Stimulated activated CD4-positive, alpha-beta T cell treated with anti-CD3 and anti-CD28 coated beads, Interleukin-4, amount 100 ng/mL, for 4 hours (primary cell): ENCODE results near the gene DCN.

ENCODE experiments used
- DNase-seq, 2 experiments: peaks; one replicate each; pipeline ENCODE4 v3.0.0-alpha.2; 2020

DCN gene

GRCh38 chr12:91185421-91185820 lies 2.8 kb upstream of the DCN start:
- no peak for DNase-seq

DNA sequence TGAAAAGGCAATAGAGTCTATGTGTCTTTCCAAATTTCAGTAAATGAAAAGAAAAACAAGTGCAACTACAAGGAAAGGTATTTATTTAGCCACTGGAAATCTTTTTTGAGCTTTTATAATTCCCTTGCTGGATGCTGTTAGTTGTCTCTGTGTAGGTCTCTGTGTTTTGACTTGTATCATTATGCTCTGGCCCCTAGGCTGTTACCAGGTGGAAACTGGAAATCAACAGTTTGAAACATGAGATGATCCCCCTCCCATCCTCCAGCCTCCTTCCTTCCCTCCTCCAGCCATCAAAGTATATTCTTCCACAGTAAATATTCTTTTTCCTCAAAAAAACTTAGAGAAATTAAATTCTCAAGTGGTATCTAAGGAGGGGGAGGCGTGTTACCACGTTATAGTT lies 934 bp upstream of the DCN start:
- DNase-seq = no peak

GRCh38 chr12:91180582-91181395 lies 1.8 kb downstream of the DCN start:
- no peak for DNase-seq

GRCh38 chr12:91179966-91180561 lies 2.6 kb downstream of the DCN start:
- no peak for DNase-seq

DNA sequence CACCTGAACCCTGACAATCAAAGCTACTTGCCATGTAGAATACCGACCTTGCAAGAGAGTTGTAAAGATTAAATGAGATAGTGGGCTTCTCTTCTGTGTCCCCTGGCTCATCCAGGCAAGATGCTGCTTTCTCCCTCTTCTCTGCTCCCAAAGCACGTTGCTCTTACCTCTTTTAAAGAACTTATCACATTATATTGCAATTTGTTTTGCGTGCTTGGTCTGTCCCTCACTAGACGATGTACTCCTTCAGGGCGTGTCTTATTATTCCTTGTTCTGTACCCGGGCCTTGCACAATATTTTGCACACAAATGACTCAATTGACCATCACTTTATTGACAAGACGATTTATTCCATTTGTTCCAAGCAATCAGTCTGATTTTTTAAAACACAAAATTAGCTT lies 3.3 kb downstream of the DCN start:
- no peak for DNase-seq

GRCh38 chr12:91178781-91179180 lies 3.8 kb downstream of the DCN start:
- no peak for DNase-seq

GRCh38 chr12:91178139-91178561 lies 4.5 kb downstream of the DCN start:
- DNase-seq = no peak

DNA sequence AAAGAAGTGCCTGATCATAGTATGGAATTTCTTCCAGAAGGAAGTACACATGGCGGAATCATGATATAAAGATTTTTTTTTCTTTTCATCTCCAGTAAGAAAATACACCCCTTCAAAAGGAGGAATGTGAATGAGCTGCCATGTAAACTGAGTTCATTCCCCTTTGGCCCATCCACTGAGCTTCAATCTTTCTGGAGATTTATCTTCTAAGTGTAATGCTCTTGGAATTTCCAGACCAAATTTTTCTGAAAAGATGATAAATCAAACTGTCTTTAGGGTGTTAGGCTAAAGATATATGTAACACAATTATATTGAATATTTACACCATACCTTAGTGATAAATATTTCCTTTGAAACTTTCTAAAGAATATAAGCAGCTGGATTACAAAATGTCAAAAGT lies 5.2 kb downstream of the DCN start:
- DNase-seq = no peak

DNA sequence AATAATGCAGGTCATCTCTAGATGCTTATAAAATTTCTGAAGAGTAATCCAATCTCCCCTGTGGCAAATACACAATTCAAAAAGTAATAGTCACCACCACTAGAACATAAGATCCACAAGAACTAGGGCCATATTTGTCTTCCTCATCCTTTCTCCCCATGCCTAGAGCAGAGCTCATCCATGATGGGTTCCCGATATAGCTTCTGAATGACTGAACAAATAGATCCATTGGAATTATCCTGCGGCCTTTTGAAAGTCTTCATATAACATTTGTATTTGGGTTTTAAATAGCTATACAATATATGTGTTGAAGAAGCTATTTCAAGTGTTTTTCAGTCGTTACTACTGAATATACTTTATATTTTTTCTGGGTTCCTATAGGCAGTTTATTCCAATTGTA lies 5.7 kb downstream of the DCN start:
- no peak for DNase-seq

- no peak for DNase-seq
These were observed 6.3 kb downstream of the DCN start for GRCh38 chr12:91176358-91176757.

DNA sequence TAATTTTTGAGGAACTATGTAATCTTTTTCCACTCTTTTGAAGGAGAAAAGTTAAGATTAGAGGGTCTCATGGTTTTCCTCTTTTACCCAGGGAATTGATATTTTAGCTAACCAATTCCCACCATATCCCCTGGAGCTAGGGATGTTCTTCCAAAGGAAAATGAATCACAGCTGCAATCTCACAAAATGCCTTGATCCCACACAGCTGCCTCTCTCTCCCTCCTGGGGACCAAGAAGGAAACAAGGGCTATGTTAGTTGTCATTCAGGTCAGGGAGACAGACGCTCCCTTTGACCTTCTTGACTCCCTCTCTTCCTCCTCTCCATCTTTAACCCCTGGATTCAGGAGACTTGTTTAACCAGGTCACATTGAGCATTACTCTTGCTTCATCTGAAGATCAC lies 9.5 kb downstream of the DCN start:
- DNase-seq = no peak

DNA sequence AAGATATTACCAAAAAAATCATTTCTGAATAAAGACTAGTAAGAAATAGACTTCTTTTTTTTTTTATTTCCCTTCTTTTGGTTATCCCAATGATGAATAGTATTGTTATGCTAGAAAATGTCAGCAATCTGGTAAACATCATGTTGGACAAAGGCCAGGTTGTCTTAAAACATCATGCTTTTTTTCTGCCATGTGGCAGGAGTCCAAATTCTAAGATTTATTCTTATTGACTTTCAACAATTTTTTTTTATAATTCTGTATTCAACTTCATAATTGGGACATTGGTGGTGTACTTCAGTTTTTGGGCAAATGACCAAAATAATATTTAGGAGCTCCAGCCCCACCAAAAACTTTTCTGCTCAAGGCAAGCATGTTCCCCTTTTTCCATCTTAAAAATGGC lies 10.5 kb downstream of the DCN start:
- DNase-seq = no peak

DNA sequence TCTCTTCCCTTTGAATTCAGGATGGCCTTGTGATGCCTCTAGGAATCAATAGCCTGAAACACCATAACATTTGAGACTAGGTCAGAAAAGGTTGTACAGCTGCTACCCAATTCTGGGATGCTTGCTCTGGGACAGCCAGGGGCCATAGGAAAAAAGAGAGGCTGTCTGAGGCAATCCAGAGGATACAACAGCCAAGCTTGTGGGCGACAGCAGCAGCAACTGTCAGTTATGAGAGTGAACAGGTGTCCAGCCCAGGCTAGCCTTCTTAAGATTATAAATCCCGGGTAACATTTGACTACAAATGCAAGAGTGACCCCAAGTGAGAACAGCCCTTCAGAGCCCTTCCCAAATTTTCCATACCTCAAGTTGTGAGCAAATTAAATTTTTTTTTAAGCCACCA lies 11.1 kb downstream of the DCN start:
- no peak for DNase-seq

DNA sequence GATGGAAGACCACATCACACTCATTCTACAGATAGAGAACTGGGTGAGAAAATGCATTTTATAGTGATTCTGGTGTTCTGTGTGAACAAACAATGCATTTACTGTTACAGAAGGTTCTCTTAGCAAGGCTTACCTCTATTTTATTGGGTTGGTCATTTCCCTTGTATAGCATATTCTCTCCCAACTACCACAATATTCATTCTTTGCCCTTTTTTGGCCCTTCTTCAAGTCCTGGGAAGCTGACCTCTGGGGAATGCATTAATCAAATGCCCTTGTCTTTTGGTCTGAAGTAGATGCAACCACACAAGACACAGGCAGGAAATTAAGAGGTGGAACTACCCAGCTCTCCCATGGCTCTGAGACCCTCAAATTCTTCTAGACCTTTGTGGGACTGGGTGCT lies 19.5 kb downstream of the DCN start:
- no peak for DNase-seq

DNA sequence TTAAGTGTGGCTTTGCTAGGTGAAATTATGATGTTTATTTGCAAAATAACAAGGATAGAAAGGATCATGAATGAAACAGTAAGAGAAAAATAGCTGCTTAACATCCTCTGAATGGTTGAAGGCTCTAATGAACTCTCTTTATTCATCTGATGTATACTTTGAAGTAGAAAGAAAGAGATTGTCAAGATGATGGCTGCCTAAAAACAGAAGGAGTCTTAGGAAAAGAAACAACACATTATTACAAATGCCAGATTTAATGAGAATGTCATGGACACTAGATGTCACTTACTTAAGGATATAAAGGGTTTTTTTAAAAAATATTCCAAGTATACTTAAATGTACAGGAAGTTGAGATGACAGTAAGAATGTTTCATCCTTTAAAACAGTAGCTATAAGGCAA lies 21.6 kb downstream of the DCN start:
- no peak for DNase-seq

- no peak for DNase-seq
These were observed 26.6 kb downstream of the DCN start for GRCh38 chr12:91155990-91156389.

DNA sequence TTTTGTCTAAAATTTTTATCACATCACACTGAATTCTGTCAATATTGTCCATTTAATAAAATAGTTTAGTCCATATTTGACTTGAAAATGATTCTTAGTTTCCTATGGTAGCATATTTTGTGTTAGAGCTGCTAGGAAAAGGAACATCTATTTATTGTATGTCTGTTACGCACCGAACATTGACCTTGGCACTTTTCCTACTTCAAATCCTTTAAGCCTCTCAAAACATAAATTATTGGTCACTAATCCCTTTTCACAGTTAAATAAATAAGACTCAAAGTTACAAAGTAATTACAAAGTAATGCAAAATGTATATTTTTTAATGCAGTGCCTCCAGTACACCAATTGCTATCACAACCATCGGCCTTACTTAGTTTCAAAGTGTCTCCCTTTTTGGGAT lies 28.5 kb downstream of the DCN start:
- no peak for DNase-seq

DNA sequence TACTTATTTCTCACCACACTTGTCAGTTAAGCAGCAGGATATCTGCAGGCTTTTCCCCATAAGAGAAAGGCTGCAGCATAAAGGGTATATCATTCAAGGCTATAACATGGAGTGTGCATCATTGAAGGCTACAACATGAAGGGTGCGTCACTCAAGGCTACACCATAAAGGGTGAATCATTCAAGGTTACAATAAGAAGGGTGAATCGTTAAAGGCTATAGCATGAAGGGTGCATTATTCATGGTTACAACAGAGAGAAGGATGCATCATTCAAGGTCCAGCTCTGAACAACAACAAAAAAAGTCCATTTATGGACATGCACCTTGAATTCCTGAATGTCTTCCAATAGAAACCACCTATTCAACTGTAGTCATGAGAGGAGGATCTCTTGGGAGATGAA lies 38.6 kb downstream of the DCN start:
- no peak for DNase-seq

DNA sequence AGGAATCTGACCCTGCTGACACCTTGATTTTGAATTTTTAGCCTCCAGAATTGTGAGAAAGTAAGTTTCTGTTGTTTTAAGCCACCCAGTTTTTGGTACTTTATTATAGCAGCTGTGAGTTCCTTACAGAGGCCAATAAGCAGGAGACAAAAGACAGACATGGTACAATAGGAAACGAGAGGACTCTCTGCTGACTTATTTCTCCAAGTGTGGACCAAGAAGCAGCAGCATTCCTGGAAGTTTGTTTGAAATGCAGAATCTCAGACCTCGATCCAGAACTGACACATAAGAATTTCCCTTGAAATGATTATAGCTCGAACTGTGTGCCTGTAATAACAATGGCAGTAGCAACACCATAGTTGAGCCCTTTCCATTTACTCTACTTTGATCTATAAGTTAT lies 39.4 kb downstream of the DCN start:
- DNase-seq = no peak

- no peak for DNase-seq
These were observed 40.4 kb downstream of the DCN start for GRCh38 chr12:91142221-91142631.

- DNase-seq = no peak
These were observed 42.3 kb downstream of the DCN start for GRCh38 chr12:91140026-91140931.

DNA sequence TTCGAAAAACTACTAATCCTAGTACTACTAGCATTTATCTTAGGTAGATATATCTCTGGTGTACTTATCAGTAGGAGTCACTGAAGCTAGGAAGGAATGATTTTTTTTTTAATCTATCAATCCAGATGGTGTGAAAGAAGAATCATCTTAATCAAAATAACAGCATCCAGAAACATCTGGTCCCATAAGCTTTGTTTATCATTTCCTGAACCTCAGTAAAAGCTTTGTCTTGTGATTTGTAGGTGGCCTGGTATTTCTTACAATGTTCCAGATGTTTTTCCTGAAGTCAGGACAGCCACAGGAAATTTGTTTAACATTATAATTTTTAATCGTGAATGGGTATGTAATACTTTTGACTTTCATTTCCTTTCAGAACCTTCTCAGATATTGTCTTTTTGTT lies 43.3 kb downstream of the DCN start:
- no peak for DNase-seq

- DNase-seq = no peak
These were observed 44.2 kb downstream of the DCN start for GRCh38 chr12:91138337-91138920.
